WERI-Rb-1 (cell line): ENCODE data around the gene ACKR3.

Experiments
- DNase-seq: peaks from one replicate; pipeline ENCODE4 v3.0.0-alpha.2; 2020
- H3K27ac ChIP-seq: fragments of 250-450 bp; sonication (Bioruptor Pico); 2 replicates; pipeline ENCODE4 v1.5.1; 2020; ENCODE audit warnings: mild to moderate bottlenecking, moderate library complexity
- H3K27me3 ChIP-seq: fragments of 250-450 bp; sonication (Bioruptor Pico); 2 replicates; pipeline ENCODE4 v1.5.1; 2021; ENCODE audit warnings: mild to moderate bottlenecking, low read depth, moderate library complexity; ENCODE audit not compliant: insufficient read depth, severe bottlenecking
- H3K36me3 ChIP-seq: fragments of 250-450 bp; sonication (Bioruptor Pico); 2 replicates; pipeline ENCODE4 v1.5.1; 2020; ENCODE audit warnings: mild to moderate bottlenecking, moderate library complexity
- H3K4me3 ChIP-seq: 2 replicates; pipeline ENCODE4 v1.5.1; 2011; ENCODE audit warnings: low read depth, mild to moderate bottlenecking, control low read depth, low read length
- H3K9me3 ChIP-seq: fragments of 250-450 bp; sonication (Bioruptor Pico); 2 replicates; pipeline ENCODE4 v1.5.1; 2021; ENCODE audit warnings: mild to moderate bottlenecking, moderate library complexity; ENCODE audit not compliant: severe bottlenecking
- CTCF ChIP-seq: IDR thresholded peaks from 2 replicates; pipeline ENCODE4 v1.5.1; 2011; ENCODE audit warnings: low read depth, mild to moderate bottlenecking, control low read depth, inconsistent platforms, low read length

Gene ACKR3

GRCh38 chr2:236616624-236617023, 47.0 kb downstream of the ACKR3 start:
- TF ChIP-seq CTCF: no peak
- DNase-seq: no peak
- no peak overlapping the region for H3K27ac ChIP-seq
- H3K36me3 ChIP-seq: no peaks in the 10 kb centered on the region
- H3K4me3 ChIP-seq: no peak overlapping the region
- no peaks in the 10 kb centered on the region for H3K27me3 ChIP-seq
- no peaks in the 10 kb centered on the region for H3K9me3 ChIP-seq

DNA sequence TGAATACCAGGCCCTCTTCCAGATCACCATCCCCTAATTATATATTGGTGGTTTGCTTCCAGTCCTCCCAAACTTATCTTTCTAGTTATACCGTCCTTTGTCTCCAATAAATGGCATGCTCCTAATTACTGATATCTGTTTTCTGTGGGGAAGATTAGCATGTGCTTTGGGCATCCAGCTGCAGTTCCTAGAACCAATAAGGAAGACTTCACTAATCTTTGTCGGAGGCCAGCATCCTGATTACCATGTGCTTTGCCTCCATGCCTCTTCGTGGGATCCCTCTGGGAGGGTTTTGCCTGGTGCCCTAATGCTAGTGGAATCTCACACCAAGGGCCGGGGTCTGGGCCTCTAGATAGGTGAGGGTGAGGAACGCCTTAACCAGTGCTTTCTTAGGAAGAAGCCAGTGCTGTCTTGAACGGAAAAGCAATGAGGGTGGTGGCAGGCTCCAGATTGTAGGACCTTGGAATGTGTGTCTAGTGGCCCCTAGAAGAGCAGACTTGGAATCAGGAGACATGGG, 47.7 kb downstream of the ACKR3 start:
- no peak for TF ChIP-seq CTCF
- no peak overlapping the region for H3K27ac ChIP-seq

DNA sequence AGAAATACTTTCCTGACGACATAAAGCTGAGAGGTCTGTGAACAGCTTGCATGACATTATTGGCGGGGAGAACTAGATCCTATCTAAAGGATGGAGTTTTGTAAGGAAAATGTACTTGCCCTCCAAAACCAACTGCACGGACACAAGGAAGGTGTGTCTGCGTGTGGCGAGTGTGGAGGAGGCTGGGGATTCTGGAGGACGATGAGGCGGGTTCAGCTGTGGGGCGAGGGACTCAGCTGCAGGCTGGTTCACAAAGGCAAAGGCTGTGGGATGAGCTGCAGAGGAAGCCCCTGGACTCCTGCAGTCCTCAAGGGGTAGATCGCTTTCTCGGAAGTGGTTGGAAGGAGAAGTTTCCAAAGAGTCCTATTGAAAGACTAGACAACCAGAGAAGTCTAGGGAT, 48.2 kb downstream of the ACKR3 start:
- no peak for TF ChIP-seq CTCF
- Histone ChIP-seq H3K27me3 (no peaks in the 10 kb centered on the region), H3K27ac (no peak overlapping the region)

More for the DNA sequence above, 47.7 kb downstream of the ACKR3 start:
- Histone ChIP-seq H3K4me3 (no peak overlapping the region), H3K36me3 (no peaks in the 10 kb centered on the region), H3K27me3 (no peaks in the 10 kb centered on the region), H3K9me3 (no peaks in the 10 kb centered on the region)
- no peak for DNase-seq

DNA sequence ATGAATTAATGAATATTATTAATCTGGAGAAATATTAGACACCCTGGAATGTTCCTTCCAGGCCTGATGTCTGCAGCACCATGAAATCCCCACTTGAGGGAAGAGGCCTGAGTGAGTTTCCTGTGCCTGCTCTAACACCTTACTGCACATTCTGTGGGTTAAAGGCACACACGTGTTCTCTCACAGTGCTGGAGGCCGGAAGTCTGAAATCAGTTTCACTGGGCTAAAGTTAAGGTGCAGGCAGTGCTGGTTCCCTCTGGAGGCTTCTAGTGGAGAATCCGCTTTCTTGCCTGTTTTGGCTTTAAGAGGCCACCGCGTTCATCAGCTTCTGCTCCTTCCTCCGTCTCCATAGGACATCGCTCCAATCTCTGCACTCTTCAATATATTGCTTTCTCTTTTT, 48.7 kb downstream of the ACKR3 start:
- H3K4me3 ChIP-seq: no peak overlapping the region
- H3K36me3 ChIP-seq: no peaks in the 10 kb centered on the region
- no peak for DNase-seq
- no peaks in the 10 kb centered on the region for H3K27me3 ChIP-seq
- H3K27ac ChIP-seq: no peak overlapping the region
- no peak for TF ChIP-seq CTCF
- H3K9me3 ChIP-seq: no peaks in the 10 kb centered on the region

More for the DNA sequence above, 48.2 kb downstream of the ACKR3 start:
- Histone ChIP-seq H3K9me3 (no peaks in the 10 kb centered on the region), H3K36me3 (no peaks in the 10 kb centered on the region), H3K4me3 (no peak overlapping the region)
- no peak for DNase-seq

DNA sequence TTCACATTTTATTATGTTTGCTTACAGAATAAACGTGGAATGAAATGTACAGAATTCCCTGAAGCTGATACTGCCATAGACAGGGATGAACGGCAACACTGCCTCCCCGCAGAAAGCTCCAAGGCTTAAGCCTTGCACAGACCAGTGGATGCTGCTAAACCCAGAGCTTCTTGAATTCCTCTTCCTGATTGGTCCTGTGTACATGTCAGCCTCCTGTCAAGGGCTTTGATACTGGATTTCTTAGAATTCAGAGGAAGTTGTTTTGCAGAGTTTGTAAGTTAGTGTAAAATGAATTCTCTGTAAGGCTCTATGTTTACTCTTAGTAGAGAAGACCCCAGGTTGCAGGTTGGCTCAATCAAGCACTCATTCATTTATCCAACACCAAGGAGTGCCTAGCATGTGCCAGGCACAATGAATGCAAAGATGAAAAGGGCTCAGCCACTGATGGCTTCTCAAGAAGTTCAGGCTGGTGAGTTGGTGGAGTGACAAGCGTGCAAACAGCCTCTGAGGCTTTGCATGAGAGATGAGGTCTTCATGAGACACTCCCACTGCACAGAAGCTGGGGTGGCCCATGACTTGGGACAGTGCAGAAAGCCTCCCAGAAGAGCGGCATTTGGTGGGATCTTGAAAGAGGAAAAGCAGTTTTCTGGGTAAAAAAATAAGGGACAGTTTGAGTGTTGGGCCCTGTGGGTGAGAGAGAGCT, 50.4 kb downstream of the ACKR3 start:
- H3K4me3 ChIP-seq: no peak overlapping the region
- TF ChIP-seq CTCF: no peak
- no peak for DNase-seq
- no peaks in the 10 kb centered on the region for H3K27me3 ChIP-seq
- H3K9me3 ChIP-seq: no peaks in the 10 kb centered on the region
- no peaks in the 10 kb centered on the region for H3K36me3 ChIP-seq
- H3K27ac ChIP-seq: no peak overlapping the region

DNA sequence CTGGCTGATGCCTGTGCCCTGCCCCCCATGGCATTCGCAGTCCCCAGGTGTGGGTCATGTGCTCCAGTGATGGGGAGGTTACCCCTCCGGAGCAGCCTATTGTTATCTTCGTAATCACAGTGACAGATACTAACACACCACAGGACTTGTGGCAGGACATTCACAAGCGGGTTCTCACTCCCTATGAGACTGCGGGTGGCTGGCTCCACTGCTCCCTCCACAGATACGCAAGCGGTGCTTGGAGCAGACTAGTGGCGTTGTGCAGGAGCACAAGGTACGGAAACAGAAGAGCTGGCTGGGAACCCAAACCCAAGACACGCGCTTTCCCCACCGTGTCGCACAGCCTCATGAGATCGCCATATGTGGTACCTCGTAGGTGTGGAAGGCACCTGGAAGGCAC, 52.2 kb downstream of the ACKR3 start:
- H3K27ac ChIP-seq: no peak overlapping the region
- H3K36me3 ChIP-seq: no peaks in the 10 kb centered on the region
- DNase-seq: no peak
- no peaks in the 10 kb centered on the region for H3K27me3 ChIP-seq
- no peaks in the 10 kb centered on the region for H3K9me3 ChIP-seq
- no peak overlapping the region for H3K4me3 ChIP-seq
- TF ChIP-seq CTCF: no peak
